BLaER1 (cell line): ENCODE data around the gene COL5A2.

ENCODE experiments used
- H3K27ac ChIP-seq: shearing (Covaris generic); formaldehyde crosslinking; 2 replicates; pipeline ENCODE4 v1.8.1; 2022
- H3K27me3 ChIP-seq: shearing (Covaris generic); formaldehyde crosslinking; 2 replicates; pipeline ENCODE4 v1.8.1; 2022
- H3K36me3 ChIP-seq: shearing (Covaris generic); formaldehyde crosslinking; 2 replicates; pipeline ENCODE4 v1.8.1; 2022
- H3K4me1 ChIP-seq: shearing (Covaris generic); formaldehyde crosslinking; 2 replicates; pipeline ENCODE4 v1.8.1; 2022
- H3K4me2 ChIP-seq: shearing (Covaris generic); formaldehyde crosslinking; 2 replicates; pipeline ENCODE4 v1.8.1; 2022
- H3K4me3 ChIP-seq: shearing (Covaris generic); formaldehyde crosslinking; 2 replicates; pipeline ENCODE4 v1.8.1; 2022
- H3K9ac ChIP-seq: shearing (Covaris generic); formaldehyde crosslinking; 2 replicates; pipeline ENCODE4 v1.8.1; 2022
- H3K9me3 ChIP-seq: shearing (Covaris generic); formaldehyde crosslinking; 2 replicates; pipeline ENCODE4 v1.8.1; 2022
- H4K20me1 ChIP-seq: shearing (Covaris generic); formaldehyde crosslinking; 2 replicates; pipeline ENCODE4 v1.8.1; 2022
- Cebpa-rat ChIP-seq: shearing (Covaris generic); IDR thresholded peaks from 2 replicates; pipeline ENCODE4 v1.8.1; 2022

Gene COL5A2

DNA sequence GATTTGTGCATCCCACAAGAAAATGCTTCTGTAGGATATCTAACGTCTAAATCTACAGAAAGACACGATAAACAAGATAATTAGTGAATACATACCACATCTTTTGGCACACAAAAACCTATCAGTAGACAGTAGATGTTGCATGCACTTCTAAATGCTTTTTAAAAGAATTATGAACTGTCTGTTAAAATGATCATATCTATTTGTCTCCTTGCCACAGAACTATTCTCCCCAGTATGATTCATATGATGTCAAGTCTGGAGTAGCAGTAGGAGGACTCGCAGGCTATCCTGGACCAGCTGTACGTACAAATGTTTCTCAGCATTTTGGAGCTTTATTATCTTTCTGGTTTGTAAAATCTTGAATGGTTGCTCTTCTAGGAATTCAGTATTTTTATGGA lies 192.7 kb downstream of the COL5A2 start:
- Histone ChIP-seq H4K20me1 (no peaks in the 10 kb centered on the region), H3K27me3 (no peaks in the 10 kb centered on the region), H3K9me3 (no peaks in the 10 kb centered on the region), H3K4me2 (no peak overlapping the region), H3K27ac (no peak overlapping the region), H3K4me3 (no peak overlapping the region), H3K36me3 (no peaks in the 10 kb centered on the region), H3K9ac (no peak overlapping the region), H3K4me1 (no peaks in the 10 kb centered on the region)
- no peak for TF ChIP-seq Cebpa-rat

DNA sequence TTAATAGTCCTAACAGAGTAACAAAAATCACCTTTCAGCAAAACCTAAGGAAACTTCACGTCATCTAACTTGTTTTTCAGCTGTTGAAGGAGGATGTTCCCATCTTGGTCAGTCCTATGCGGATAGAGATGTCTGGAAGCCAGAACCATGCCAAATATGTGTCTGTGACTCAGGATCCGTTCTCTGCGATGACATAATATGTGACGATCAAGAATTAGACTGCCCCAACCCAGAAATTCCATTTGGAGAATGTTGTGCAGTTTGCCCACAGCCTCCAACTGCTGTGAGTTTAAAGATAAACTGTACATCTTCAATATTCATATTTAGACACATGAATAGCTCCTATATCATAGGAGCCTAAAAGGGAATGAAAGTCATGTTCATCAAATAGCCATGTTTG lies 194.9 kb downstream of the COL5A2 start:
- TF ChIP-seq Cebpa-rat, result no peak
- no peaks in the 10 kb centered on the region for H3K27me3 ChIP-seq
- no peaks in the 10 kb centered on the region for H4K20me1 ChIP-seq
- H3K27ac ChIP-seq, result no peak overlapping the region
- H3K9me3 ChIP-seq, result no peaks in the 10 kb centered on the region
- no peak overlapping the region for H3K4me3 ChIP-seq
- H3K4me2 ChIP-seq, result no peak overlapping the region
- H3K36me3 ChIP-seq, result no peaks in the 10 kb centered on the region
- H3K4me1 ChIP-seq, result no peaks in the 10 kb centered on the region
- no peak overlapping the region for H3K9ac ChIP-seq

DNA sequence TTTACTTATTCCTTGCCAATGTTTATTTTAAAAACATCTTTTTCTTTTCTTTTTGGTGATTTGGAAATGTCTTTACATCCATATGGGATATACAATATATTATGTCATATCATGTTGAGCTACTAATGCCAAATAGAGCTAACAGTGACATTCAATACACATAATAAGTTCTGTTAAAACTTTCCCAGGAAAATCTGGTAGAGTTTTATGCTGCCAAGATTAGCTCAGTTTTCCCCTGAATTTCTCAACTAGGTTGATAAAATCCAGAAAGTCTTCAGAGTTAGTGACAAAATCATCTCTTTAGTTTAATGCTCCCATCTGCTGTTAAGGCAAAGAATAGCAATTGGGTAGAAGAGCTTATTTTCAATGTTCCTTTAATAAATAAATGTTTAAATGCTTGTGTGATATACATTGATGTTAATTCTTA lies 195.5 kb downstream of the COL5A2 start:
- Histone ChIP-seq H3K4me2 (no peak overlapping the region), H3K4me3 (no peak overlapping the region), H3K36me3 (no peaks in the 10 kb centered on the region), H3K9ac (no peak overlapping the region), H4K20me1 (no peaks in the 10 kb centered on the region), H3K27me3 (no peaks in the 10 kb centered on the region), H3K9me3 (no peaks in the 10 kb centered on the region), H3K4me1 (no peaks in the 10 kb centered on the region), H3K27ac (no peak overlapping the region)
- no peak for TF ChIP-seq Cebpa-rat

DNA sequence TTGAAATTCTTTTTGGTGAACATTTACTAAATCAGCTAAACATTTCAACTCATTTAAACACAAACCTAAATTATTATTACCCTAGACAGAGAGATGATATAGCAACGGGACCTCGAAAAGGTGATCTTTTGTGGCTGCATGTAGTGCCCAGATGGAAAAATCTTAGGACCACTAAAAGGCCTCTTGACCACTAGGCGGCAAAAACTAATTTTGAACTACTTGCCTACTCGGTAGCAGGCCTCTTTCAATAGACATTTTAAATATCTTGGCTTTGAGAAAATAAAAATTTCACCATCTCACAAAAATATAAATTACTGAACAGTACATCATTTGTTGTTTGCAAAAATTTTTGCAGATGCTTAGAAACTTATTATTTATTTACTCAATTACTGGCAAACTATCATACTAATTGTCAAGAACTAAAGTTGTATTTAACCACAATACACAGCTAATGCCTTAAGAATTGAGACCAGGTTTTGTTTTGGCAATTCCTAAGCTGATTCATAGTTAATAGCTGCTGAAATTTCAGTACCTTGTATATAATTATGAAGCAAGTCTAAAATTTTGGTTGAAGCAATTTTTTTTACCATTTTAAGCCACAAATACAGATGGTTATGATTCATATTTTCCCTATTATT lies 196.0 kb downstream of the COL5A2 start:
- TF ChIP-seq Cebpa-rat, result no peak
- no peaks in the 10 kb centered on the region for H3K4me1 ChIP-seq
- H3K4me3 ChIP-seq, result no peak overlapping the region
- no peaks in the 10 kb centered on the region for H4K20me1 ChIP-seq
- H3K36me3 ChIP-seq, result no peaks in the 10 kb centered on the region
- H3K27me3 ChIP-seq, result no peaks in the 10 kb centered on the region
- no peak overlapping the region for H3K27ac ChIP-seq
- no peak overlapping the region for H3K4me2 ChIP-seq
- H3K9me3 ChIP-seq, result no peaks in the 10 kb centered on the region
- no peak overlapping the region for H3K9ac ChIP-seq
